OCI-LY7 (cell line): ENCODE data around the gene KCND3. TPM values are rescaled to one million over a fixed set of nuclear protein-coding genes. Genes with fewer than 3 reads are reported as not detected.

ENCODE experiments used
- BruUV-seq: library from RNA; stranded (reverse); fragments of 400-500 nt; replicated peaks from 2 replicates; lab custom pipeline; 2021; lab: Mats Ljungman, UMichigan
- CTCF ChIA-PET: fragments of 300-600 bp; sonication (Branson Sonifier 250); formaldehyde crosslinking; loops from one replicate; lab custom pipeline; 2022; ENCODE audit warnings: antibody characterized with exemption; ENCODE audit not compliant: unreplicated experiment; lab: Charles Lee
- POLR2A ChIA-PET: fragments of 300-600 bp; sonication (Branson Sonifier 250); formaldehyde crosslinking; loops from one replicate; lab custom pipeline; 2022; ENCODE audit warnings: antibody characterized with exemption; lab: Charles Lee
- DNase-seq: peaks from one replicate; pipeline ENCODE4 v3.0.0-alpha.2; 2015; ENCODE audit warnings: low spot score
- H2AFZ ChIP-seq: fragments of 200-600 bp; sonication (generic), shearing (Covaris generic); 2 replicates; pipeline ENCODE4 v1.6.1; 2014; ENCODE audit warnings: mild to moderate bottlenecking, antibody characterized with exemption, low read length, moderate library complexity
- H3K27ac ChIP-seq: fragments of 200-600 bp; sonication (generic); 2 replicates; pipeline ENCODE4 v1.5.1; 2014; ENCODE audit warnings: mixed run types, low read depth, mild to moderate bottlenecking, moderate library complexity, low read length, inconsistent platforms; ENCODE audit not compliant: poor library complexity, severe bottlenecking
- H3K36me3 ChIP-seq: fragments of 200-600 bp; sonication (generic); 2 replicates; pipeline ENCODE4 v1.6.1; 2014; ENCODE audit warnings: mild to moderate bottlenecking, antibody characterized with exemption, low read length, moderate library complexity, mixed read lengths; ENCODE audit not compliant: insufficient read depth
- H3K4me1 ChIP-seq: fragments of 200-600 bp; sonication (generic); 2 replicates; pipeline ENCODE4 v1.5.1; 2014; ENCODE audit warnings: mild to moderate bottlenecking, low read length; ENCODE audit not compliant: insufficient read depth, poor library complexity, severe bottlenecking
- H3K4me2 ChIP-seq: fragments of 200-600 bp; sonication (generic); 2 replicates; pipeline ENCODE4 v1.6.1; 2014; ENCODE audit warnings: mild to moderate bottlenecking, low read length
- H3K4me3 ChIP-seq: fragments of 200-600 bp; sonication (generic); 2 replicates; pipeline ENCODE4 v1.5.1; 2014; ENCODE audit warnings: mild to moderate bottlenecking, low read depth, low read length; ENCODE audit not compliant: poor library complexity, severe bottlenecking
- H3K79me2 ChIP-seq: fragments of 200-600 bp; sonication (generic); 2 replicates; pipeline ENCODE4 v1.6.1; 2016; ENCODE audit warnings: low read depth, mild to moderate bottlenecking, low read length, moderate library complexity, mixed read lengths; ENCODE audit not compliant: insufficient read depth
- H3K9me2 ChIP-seq: fragments of 200-600 bp; sonication (generic); 2 replicates; pipeline ENCODE4 v1.6.1; 2016; ENCODE audit warnings: mild to moderate bottlenecking, low read length, mixed read lengths; ENCODE audit not compliant: insufficient read depth
- H3K9me3 ChIP-seq: fragments of 200-600 bp; sonication (generic); 2 replicates; pipeline ENCODE4 v1.6.1; 2014; ENCODE audit warnings: mild to moderate bottlenecking, mixed run types, low read length, mixed read lengths
- H4K20me1 ChIP-seq: fragments of 200-600 bp; sonication (generic); 2 replicates; pipeline ENCODE4 v1.6.1; 2014; ENCODE audit warnings: mild to moderate bottlenecking, antibody characterized with exemption, low read length, moderate library complexity, mixed read lengths; ENCODE audit not compliant: insufficient read depth
- EZH2phosphoT487 ChIP-seq: fragments of 200-600 bp; sonication (generic); IDR thresholded peaks from 2 replicates; pipeline ENCODE4 v1.6.1; 2018; ENCODE audit warnings: low read depth, borderline replicate concordance, mild to moderate bottlenecking, mixed run types, antibody characterized with exemption, low read length, moderate library complexity, mixed read lengths
- intact Hi-C: fragments of 100-400 bp; cut with micrococcal nuclease; formaldehyde crosslinking; loops from one replicate; pipeline ENCODE4 v1.10.0; 2022; ENCODE audit not compliant: unreplicated experiment
- total RNA-seq, 2 experiments: library from RNA; depleted of rRNA in 1 of 2; stranded (reverse); fragments of >200 nt in 1 of 2; shearing (Covaris generic) in 1 of 2; gene quantifications; 2 replicates each; pipeline ENCODE4 v1.2.3, GENCODE V29; 2014 to 2022
- TF ChIP-seq, protein P1 (sequence below): fragments of 200-600 bp; sonication (generic); conservative IDR thresholded peaks from 2 replicates; pipeline ENCODE4 v1.5.1; 2014; ENCODE audit warnings: mild to moderate bottlenecking, antibody characterized with exemption, low read length, moderate library complexity, mixed read lengths

Gene KCND3
- total RNA-seq, 2 experiments from 2014 or later, result not detected

GRCh38 chr1:112026501-112026900 is 37.0 kb upstream of the KCND3 start:
- Histone ChIP-seq H3K4me3 (no peak overlapping the region), H3K36me3 (no peaks in the 10 kb centered on the region), H3K9me3 (no peaks in the 10 kb centered on the region), H2AFZ (no peak overlapping the region), H3K4me2 (no peak overlapping the region), H3K9me2 (no peaks in the 10 kb centered on the region), H4K20me1 (no peaks in the 10 kb centered on the region), H3K79me2 (no peaks in the 10 kb centered on the region), H3K27ac (no peak overlapping the region), H3K4me1 (no peaks in the 10 kb centered on the region)
- no peak for DNase-seq
- BruUV-seq, result no TSS peak
- TF ChIP-seq, protein P1, sequence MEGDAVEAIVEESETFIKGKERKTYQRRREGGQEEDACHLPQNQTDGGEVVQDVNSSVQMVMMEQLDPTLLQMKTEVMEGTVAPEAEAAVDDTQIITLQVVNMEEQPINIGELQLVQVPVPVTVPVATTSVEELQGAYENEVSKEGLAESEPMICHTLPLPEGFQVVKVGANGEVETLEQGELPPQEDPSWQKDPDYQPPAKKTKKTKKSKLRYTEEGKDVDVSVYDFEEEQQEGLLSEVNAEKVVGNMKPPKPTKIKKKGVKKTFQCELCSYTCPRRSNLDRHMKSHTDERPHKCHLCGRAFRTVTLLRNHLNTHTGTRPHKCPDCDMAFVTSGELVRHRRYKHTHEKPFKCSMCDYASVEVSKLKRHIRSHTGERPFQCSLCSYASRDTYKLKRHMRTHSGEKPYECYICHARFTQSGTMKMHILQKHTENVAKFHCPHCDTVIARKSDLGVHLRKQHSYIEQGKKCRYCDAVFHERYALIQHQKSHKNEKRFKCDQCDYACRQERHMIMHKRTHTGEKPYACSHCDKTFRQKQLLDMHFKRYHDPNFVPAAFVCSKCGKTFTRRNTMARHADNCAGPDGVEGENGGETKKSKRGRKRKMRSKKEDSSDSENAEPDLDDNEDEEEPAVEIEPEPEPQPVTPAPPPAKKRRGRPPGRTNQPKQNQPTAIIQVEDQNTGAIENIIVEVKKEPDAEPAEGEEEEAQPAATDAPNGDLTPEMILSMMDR, result no peak
- TF ChIP-seq EZH2phosphoT487, result no peak
- intact Hi-C loops, result no loop called here
- POLR2A ChIA-PET, result interaction anchor here (0.7 kb wide), 1 partner anchor 12 kb away, joined by 3 read pairs; no protein-coding TSS in a partner anchor
- CTCF ChIA-PET, result no interaction called here

DNA sequence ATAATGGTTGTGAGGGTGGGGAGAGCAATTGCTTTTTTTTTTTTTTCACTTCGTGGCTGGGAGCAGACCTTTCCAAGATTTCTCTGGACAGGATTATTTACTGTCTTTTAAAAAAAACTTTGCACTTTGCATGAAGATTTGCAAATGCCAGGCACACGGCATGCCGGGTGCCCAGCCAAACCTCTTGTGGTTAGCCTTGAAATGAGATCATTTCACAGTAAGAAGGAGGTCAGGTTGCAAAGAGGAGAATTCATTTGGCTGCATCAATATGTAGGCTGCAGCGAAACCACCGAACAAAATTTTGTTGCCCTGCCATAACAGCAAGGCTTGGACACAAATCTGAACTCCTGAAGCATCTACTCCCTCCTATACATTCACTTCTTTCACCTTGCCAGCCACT is 36.5 kb upstream of the KCND3 start:
- intact Hi-C loops, result no loop called here

DNA sequence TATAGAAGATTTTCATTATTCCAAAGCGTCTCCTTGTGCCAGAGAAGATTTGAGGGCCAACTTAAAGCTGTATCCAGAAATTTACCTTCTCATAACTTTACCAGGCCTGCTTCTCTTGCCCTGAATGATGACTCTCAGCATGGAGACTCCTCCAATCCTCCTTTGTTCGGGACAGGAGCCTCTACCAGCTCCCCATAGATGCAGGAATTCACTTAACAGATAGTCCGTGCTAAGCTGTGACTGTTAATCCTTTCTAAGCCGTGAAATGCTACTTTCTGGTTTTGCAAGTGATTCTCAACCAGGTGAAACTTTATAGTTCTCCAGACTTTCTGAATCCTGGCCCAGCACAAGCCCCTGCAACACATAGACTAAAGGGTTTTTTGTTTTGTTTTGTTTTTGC is 31.8 kb upstream of the KCND3 start:
- ChIA-PET CTCF (no interaction called here), POLR2A (no interaction called here)
- Histone ChIP-seq H3K4me3 (no peak overlapping the region), H3K9me2 (no peaks in the 10 kb centered on the region), H4K20me1 (no peaks in the 10 kb centered on the region), H3K36me3 (no peaks in the 10 kb centered on the region), H3K9me3 (no peaks in the 10 kb centered on the region), H3K79me2 (no peaks in the 10 kb centered on the region), H3K4me2 (no peak overlapping the region), H3K4me1 (no peaks in the 10 kb centered on the region), H2AFZ (no peak overlapping the region), H3K27ac (no peak overlapping the region)
- no peak for DNase-seq
- intact Hi-C loops, result no loop called here
- TF ChIP-seq EZH2phosphoT487, result no peak
- TF ChIP-seq, protein P1, result no peak
- no TSS peak for BruUV-seq

More for the DNA sequence above, 36.5 kb upstream of the KCND3 start:
- no peaks in the 10 kb centered on the region for H3K4me1 ChIP-seq
- ChIA-PET POLR2A (interaction anchor here (0.7 kb wide), 1 partner anchor 1925 kb away, joined by 5 read pairs; no protein-coding TSS in a partner anchor), CTCF (no interaction called here)
- no TSS peak for BruUV-seq
- no peaks in the 10 kb centered on the region for H3K36me3 ChIP-seq
- DNase-seq, result no peak
- no peak overlapping the region for H2AFZ ChIP-seq
- H3K27ac ChIP-seq, result no peak overlapping the region
- TF ChIP-seq EZH2phosphoT487, result no peak
- TF ChIP-seq, protein P1, result no peak
- H4K20me1 ChIP-seq, result no peaks in the 10 kb centered on the region
- H3K9me2 ChIP-seq, result no peaks in the 10 kb centered on the region
- no peaks in the 10 kb centered on the region for H3K9me3 ChIP-seq
- H3K79me2 ChIP-seq, result no peaks in the 10 kb centered on the region
- H3K4me2 ChIP-seq, result no peak overlapping the region
- H3K4me3 ChIP-seq, result no peak overlapping the region
